Keratinocyte (primary cell): ENCODE results near the gene CUL2. TPM values are rescaled to one million over a fixed set of nuclear protein-coding genes. Genes with fewer than 3 reads are reported as not detected.

Experiments
- DNase-seq: peaks from one replicate; pipeline ENCODE4 v3.0.0-alpha.2; 2011; ENCODE audit warnings: low read depth, missing footprints, low spot score
- FAIRE-seq: peaks from 2 replicates; lab custom pipeline; 2011; peaks lifted over from hg19 to GRCh38; lab: Jason Lieb, UNC
- H2AFZ ChIP-seq: 2 replicates; pipeline ENCODE4 v1.6.0; 2012; ENCODE audit warnings: low read length, control low read depth, inconsistent platforms; ENCODE audit not compliant: control insufficient read depth
- H3K27ac ChIP-seq: 2 replicates; pipeline ENCODE4 v1.5.1; 2011; ENCODE audit warnings: low read length; ENCODE audit not compliant: control insufficient read depth, insufficient read depth
- H3K27me3 ChIP-seq: 3 replicates; pipeline ENCODE4 v1.6.0; 2011; ENCODE audit warnings: low read length; ENCODE audit not compliant: control insufficient read depth, insufficient read depth; ENCODE audit errors: extremely low read depth
- H3K36me3 ChIP-seq, 2 experiments: 2 replicates in 1 of 2; 3 replicates in 1 of 2; pipeline ENCODE4 v1.5.1; 2011; ENCODE audit warnings: low read length in 2 of 2, mild to moderate bottlenecking in 1 of 2; ENCODE audit not compliant: control insufficient read depth in 2 of 2, insufficient read depth in 2 of 2; ENCODE audit errors: extremely low read depth in 1 of 2
- H3K4me1 ChIP-seq: 3 replicates; pipeline ENCODE4 v1.5.1; 2011; ENCODE audit warnings: low read length; ENCODE audit not compliant: control insufficient read depth, insufficient read depth; ENCODE audit errors: extremely low read depth
- H3K4me2 ChIP-seq: 3 replicates; pipeline ENCODE4 v1.6.0; 2011; ENCODE audit warnings: low read depth, low read length; ENCODE audit not compliant: control insufficient read depth, insufficient read depth; ENCODE audit errors: extremely low read depth
- H3K4me3 ChIP-seq, 3 experiments: fragments of 200-600 bp in 1 of 3; sonication (generic) in 1 of 3; 2 replicates in 2 of 3; 3 replicates in 1 of 3; pipeline ENCODE4 v1.5.1; 2011 to 2016; ENCODE audit warnings: low read length in 3 of 3, mild to moderate bottlenecking in 3 of 3, control low read depth in 2 of 3, inconsistent platforms in 1 of 3, low read depth in 1 of 3, mixed read lengths in 1 of 3, mixed run types in 1 of 3, moderate library complexity in 1 of 3; ENCODE audit not compliant: control insufficient read depth in 2 of 3, insufficient read depth in 2 of 3; ENCODE audit errors: extremely low read depth in 1 of 3
- H3K79me2 ChIP-seq: 2 replicates; pipeline ENCODE4 v1.6.0; 2012; ENCODE audit warnings: low read length; ENCODE audit not compliant: control insufficient read depth, insufficient read depth
- H3K9ac ChIP-seq: 3 replicates; pipeline ENCODE4 v1.6.0; 2011; ENCODE audit warnings: low read length; ENCODE audit not compliant: control insufficient read depth, insufficient read depth; ENCODE audit errors: extremely low read depth
- H3K9me1 ChIP-seq: 3 replicates; pipeline ENCODE4 v1.6.0; 2011; ENCODE audit warnings: low read length; ENCODE audit not compliant: control insufficient read depth, insufficient read depth; ENCODE audit errors: extremely low read depth
- H3K9me3 ChIP-seq: 2 replicates; pipeline ENCODE4 v1.5.1; 2012; ENCODE audit warnings: low read depth, low read length; ENCODE audit not compliant: control insufficient read depth
- H4K20me1 ChIP-seq: 3 replicates; pipeline ENCODE4 v1.6.0; 2011; ENCODE audit warnings: low read length; ENCODE audit not compliant: control insufficient read depth, insufficient read depth; ENCODE audit errors: extremely low read depth
- EZH2 ChIP-seq: IDR thresholded peaks from one replicate; pipeline ENCODE4 v1.6.1; 2012; ENCODE audit warnings: inconsistent platforms, mild to moderate bottlenecking, low read length, moderate library complexity
- dilution Hi-C: fragments of 300-500 bp; cut with MboI; formaldehyde crosslinking; loops from one replicate; pipeline ENCODE4 v1.7.0; 2020; ENCODE audit warnings: low sequenced_read_pairs; ENCODE audit not compliant: extremely low pct_ligation_motif_present
- polyA plus RNA-seq, 5 experiments: library from polyadenylated mRNA; depleted of rRNA in 3 of 5; stranded (reverse) in 3 of 5; stranded (forward) in 1 of 5; unstranded in 1 of 5; fragments of >200 nt; gene quantifications; 1 replicate in 1 of 5; 2 replicates in 3 of 5; 3 replicates in 1 of 5; pipeline versions ENCODE4 v1.2.1 to v1.2.3, GENCODE V29; 2011 to 2012; ENCODE audit warnings: missing spikeins in 2 of 5, low read depth in 1 of 5, low replicate concordance in 1 of 5
- TF ChIP-seq, protein P1 (sequence below), 3 experiments: IDR thresholded peaks in 1 of 3; conservative IDR thresholded peaks in 1 of 3; optimal IDR thresholded peaks in 1 of 3; 2 replicates in 2 of 3; 3 replicates in 1 of 3; pipeline versions ENCODE3 to v1.5.1; 2011; ENCODE audit warnings: low read length in 3 of 3, mild to moderate bottlenecking in 3 of 3, moderate library complexity in 2 of 3, control low read depth in 1 of 3, inconsistent platforms in 1 of 3; ENCODE audit not compliant: insufficient read depth in 2 of 3; ENCODE audit errors: extremely low read depth in 1 of 3

The CUL2 gene
- polyA plus RNA-seq, 1 donor (not counting 4 experiments of a cell fraction or from before 2014, with no cell fraction given): 39.7 TPM

DNA sequence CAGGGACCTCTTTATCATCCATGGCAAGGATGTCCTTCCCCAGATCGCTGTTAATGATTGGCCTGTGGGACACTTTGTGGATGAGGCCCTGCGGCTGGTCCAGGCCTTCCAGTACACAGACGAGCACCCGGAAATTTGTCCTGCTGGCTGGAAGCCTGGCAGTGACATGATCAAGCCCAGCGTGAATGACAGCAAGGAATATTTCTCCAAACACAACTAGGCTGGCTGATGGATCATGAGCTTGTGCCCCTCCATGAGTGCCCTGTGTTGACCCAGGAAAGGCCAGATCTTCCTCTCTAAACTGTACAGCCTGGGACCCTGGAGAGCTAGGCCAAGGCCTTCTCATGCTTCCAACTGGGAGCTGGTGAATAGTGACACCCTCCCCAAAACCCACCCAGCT lies 124.1 kb downstream of the CUL2 start:
- Histone ChIP-seq H3K4me3 (no peak overlapping the region), H3K9me1 (no peaks in the 10 kb centered on the region), H3K27me3 (no peaks in the 10 kb centered on the region), H4K20me1 (no peaks in the 10 kb centered on the region), H3K36me3 (no peaks in the 10 kb centered on the region), H3K4me1 (no peaks in the 10 kb centered on the region), H3K79me2 (no peaks in the 10 kb centered on the region), H3K4me2 (no peak overlapping the region), H3K9ac (no peak overlapping the region), H2AFZ (no peak overlapping the region), H3K27ac (no peak overlapping the region), H3K9me3 (no peaks in the 10 kb centered on the region)
- no peak for TF ChIP-seq EZH2
- TF ChIP-seq, protein P1, sequence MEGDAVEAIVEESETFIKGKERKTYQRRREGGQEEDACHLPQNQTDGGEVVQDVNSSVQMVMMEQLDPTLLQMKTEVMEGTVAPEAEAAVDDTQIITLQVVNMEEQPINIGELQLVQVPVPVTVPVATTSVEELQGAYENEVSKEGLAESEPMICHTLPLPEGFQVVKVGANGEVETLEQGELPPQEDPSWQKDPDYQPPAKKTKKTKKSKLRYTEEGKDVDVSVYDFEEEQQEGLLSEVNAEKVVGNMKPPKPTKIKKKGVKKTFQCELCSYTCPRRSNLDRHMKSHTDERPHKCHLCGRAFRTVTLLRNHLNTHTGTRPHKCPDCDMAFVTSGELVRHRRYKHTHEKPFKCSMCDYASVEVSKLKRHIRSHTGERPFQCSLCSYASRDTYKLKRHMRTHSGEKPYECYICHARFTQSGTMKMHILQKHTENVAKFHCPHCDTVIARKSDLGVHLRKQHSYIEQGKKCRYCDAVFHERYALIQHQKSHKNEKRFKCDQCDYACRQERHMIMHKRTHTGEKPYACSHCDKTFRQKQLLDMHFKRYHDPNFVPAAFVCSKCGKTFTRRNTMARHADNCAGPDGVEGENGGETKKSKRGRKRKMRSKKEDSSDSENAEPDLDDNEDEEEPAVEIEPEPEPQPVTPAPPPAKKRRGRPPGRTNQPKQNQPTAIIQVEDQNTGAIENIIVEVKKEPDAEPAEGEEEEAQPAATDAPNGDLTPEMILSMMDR (optimal IDR thresholded peaks at IDR 0.05 in 1 of 3, IDR thresholded peaks at IDR 0.05 in 1 of 3, conservative IDR thresholded peaks at IDR 0.05 in 1 of 3; ENCODE audit: extremely low read depth in 1 of 3, insufficient read depth in 2 of 3, low read length in 3 of 3): no peak
- FAIRE-seq: no peak
- dilution Hi-C loops: no loop called here
- no peak for DNase-seq

DNA sequence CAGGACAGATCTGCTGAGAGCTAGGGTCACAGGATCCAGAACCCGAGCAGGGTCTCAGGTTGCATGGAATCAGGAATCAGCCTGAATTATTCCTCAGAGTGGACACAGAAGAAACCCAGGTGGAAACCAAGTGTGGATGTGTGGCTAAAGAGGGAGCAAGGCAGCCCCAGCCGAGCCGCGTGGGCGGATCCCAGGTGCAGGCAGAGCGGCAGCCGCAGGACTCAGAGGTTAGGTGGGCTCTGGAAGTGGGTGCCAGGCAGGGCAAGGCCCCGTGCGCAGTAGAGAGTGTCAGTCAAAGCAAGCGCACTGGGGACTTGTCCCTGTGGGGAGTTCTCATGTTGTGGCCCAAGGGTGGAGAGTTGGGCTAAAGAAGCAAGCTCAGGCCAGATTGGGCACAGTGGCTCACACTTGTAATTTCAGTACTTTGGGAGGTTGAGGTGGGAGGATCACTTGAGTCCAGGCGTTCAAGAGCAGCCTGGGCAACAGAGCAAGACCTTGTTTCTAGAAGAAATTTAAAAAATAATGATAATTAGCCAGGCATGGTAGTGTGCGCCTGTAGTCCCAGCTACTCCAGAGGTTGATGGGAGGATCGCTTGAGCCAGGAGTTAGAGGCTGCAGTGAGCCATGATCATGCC lies 125.9 kb downstream of the CUL2 start:
- FAIRE-seq: no peak
- no peaks in the 10 kb centered on the region for H3K9me1 ChIP-seq
- dilution Hi-C loops: no loop called here

More for the DNA sequence above, 125.9 kb downstream of the CUL2 start:
- Histone ChIP-seq H3K4me3 (no peak overlapping the region), H3K4me2 (no peak overlapping the region), H3K79me2 (no peaks in the 10 kb centered on the region), H2AFZ (no peak overlapping the region), H3K36me3 (no peaks in the 10 kb centered on the region), H3K27me3 (no peaks in the 10 kb centered on the region), H3K27ac (no peak overlapping the region), H3K9ac (no peak overlapping the region), H3K9me3 (no peaks in the 10 kb centered on the region), H4K20me1 (no peaks in the 10 kb centered on the region), H3K4me1 (no peaks in the 10 kb centered on the region)
- TF ChIP-seq EZH2: no peak
- TF ChIP-seq, protein P1 (optimal IDR thresholded peaks at IDR 0.05 in 1 of 3, IDR thresholded peaks at IDR 0.05 in 1 of 3, conservative IDR thresholded peaks at IDR 0.05 in 1 of 3; ENCODE audit: extremely low read depth in 1 of 3, insufficient read depth in 2 of 3, low read length in 3 of 3): no peak
- no peak for DNase-seq
